Esophagus muscularis mucosa (tissue), 3 donors: ENCODE data around the gene CRYM.

Experiments used
- EP300 ChIP-seq: sonication (generic); formaldehyde crosslinking; IDR thresholded peaks from one replicate; pipeline ENCODE4 v1.6.1; 2017; ENCODE audit warnings: antibody characterized with exemption
- POLR2AphosphoS5 ChIP-seq, 2 donors: sonication (generic); formaldehyde crosslinking; IDR thresholded peaks; one replicate each; pipeline ENCODE4 v1.6.1; 2017; ENCODE audit warnings: antibody characterized with exemption in 2 of 2

DNA sequence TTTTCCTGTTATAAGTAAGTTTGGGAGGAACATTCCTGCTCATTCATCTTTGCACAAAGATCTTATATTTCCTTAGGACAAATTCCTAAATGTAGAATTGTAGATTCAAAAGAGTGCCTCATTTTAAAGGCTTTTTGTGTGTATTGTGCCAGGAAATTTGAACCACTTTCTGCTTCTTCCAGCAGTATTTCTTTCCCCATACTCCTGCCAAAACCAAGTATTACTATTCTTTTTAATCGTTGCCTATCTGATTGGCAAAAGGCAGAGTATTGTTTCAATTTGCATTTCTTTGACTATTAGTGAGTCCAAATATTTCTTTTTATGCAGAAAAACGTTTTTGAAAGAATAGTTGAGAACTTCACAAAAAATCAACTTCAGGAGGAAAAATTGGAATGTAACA is 35.3 kb downstream of the CRYM start:
- TF ChIP-seq POLR2AphosphoS5 (IDR thresholded peaks at IDR 0.05) (no peak), EP300 (no peak)
